HepG2 (cell line): ENCODE results near the gene MYO18A. TPM values are rescaled to one million over a fixed set of nuclear protein-coding genes. Genes with fewer than 3 reads are reported as not detected.

Experiments
- ARID4A ChIP-seq: sonication (generic); formaldehyde crosslinking; IDR thresholded peaks from 2 replicates; pipeline ENCODE4 v1.5.0; 2020; ENCODE audit warnings: mild to moderate bottlenecking, missing genetic modification reagents, borderline replicate concordance
- KLF9 ChIP-seq: IDR thresholded peaks from 2 replicates; pipeline ENCODE4 v1.6.1; 2016; ENCODE audit warnings: low read depth
- MED13 ChIP-seq: sonication (generic); formaldehyde crosslinking; IDR thresholded peaks from 2 replicates; pipeline ENCODE4 v1.5.0; 2020; ENCODE audit warnings: missing genetic modification reagents
- MTF2 ChIP-seq: sonication (generic); formaldehyde crosslinking; IDR thresholded peaks from 2 replicates; pipeline ENCODE4 v1.5.0; 2020; ENCODE audit warnings: missing genetic modification reagents, borderline replicate concordance
- MYC ChIP-seq: sonication (generic); formaldehyde crosslinking; IDR thresholded peaks from 2 replicates; pipeline ENCODE4 v1.9.0; 2021; ENCODE audit warnings: missing genetic modification reagents, borderline replicate concordance
- SRY ChIP-seq: sonication (generic); formaldehyde crosslinking; IDR thresholded peaks from 2 replicates; pipeline ENCODE4 v1.8.0; 2022; ENCODE audit warnings: mild to moderate bottlenecking, missing genetic modification reagents
- TCF7L2 ChIP-seq: IDR thresholded peaks from 2 replicates; pipeline ENCODE4 v1.6.1; 2011; ENCODE audit warnings: mild to moderate bottlenecking, low read depth, low read length, moderate library complexity
- ZNF549 ChIP-seq: sonication (generic); formaldehyde crosslinking; IDR thresholded peaks from 2 replicates; pipeline ENCODE4 v1.5.0; 2020; ENCODE audit warnings: missing genetic modification reagents
- ZNF564 ChIP-seq: sonication (generic); formaldehyde crosslinking; IDR thresholded peaks from 2 replicates; pipeline ENCODE4 v1.8.1; 2023; ENCODE audit warnings: mild to moderate bottlenecking, missing genetic modification reagents
- polyA plus RNA-seq, 8 experiments: library from polyadenylated mRNA; depleted of rRNA in 3 of 8; stranded (reverse) in 7 of 8; unstranded in 1 of 8; fragments of >200 nt; fragmentation: Illumina TruSeq in 4 of 8; extraction: Trizol in 4 of 8; gene quantifications; 2 replicates each; pipeline versions ENCODE4 v1.2.1 to v1.2.3, GENCODE V29; 2011 to 2016; ENCODE audit warnings: low read depth in 4 of 8, missing spikeins in 1 of 8, mixed read lengths in 1 of 8; ENCODE audit not compliant: insufficient read depth in 1 of 8
- total RNA-seq, 5 experiments: library from RNA; depleted of rRNA; stranded (reverse); fragments of >200 nt; fragmentation: Illumina TruSeq; extraction: Trizol; gene quantifications; 2 replicates each; pipeline ENCODE4 v1.2.3, GENCODE V29; 2016; ENCODE audit warnings: low read depth in 1 of 5
- TF ChIP-seq, protein P1 (sequence below): sonication (generic); formaldehyde crosslinking; IDR thresholded peaks from 2 replicates; pipeline ENCODE4 v1.4.0; 2020; ENCODE audit warnings: missing genetic modification reagents
- TF ChIP-seq, protein P2 (sequence below): sonication (generic); formaldehyde crosslinking; IDR thresholded peaks from 2 replicates; pipeline ENCODE4 v1.4.0; 2020; ENCODE audit warnings: missing genetic modification reagents; ENCODE audit errors: not compliant biosample characterization
- TF ChIP-seq, protein P3 (sequence below): IDR thresholded peaks from 2 replicates; pipeline ENCODE4 v1.6.1; 2016; ENCODE audit warnings: mild to moderate bottlenecking, missing biosample characterization, missing genetic modification reagents
- TF ChIP-seq, protein P4 (sequence below), 2 experiments: IDR thresholded peaks; 2 replicates each; pipeline ENCODE4 v1.6.1; 2011 to 2012; ENCODE audit warnings: low read length in 2 of 2, borderline replicate concordance in 1 of 2, low read depth in 1 of 2, mild to moderate bottlenecking in 1 of 2, moderate library complexity in 1 of 2
- TF ChIP-seq, protein P5 (sequence below): IDR thresholded peaks from 2 replicates; pipeline ENCODE4 v1.6.1; 2016; ENCODE audit warnings: low read depth, borderline replicate concordance

MYO18A gene
- total and polyA plus RNA-seq, 2 of the 13 experiments (the other 11 are each of a cell fraction or from before 2014, with no cell fraction given), result 16.8 to 24.8 TPM

DNA sequence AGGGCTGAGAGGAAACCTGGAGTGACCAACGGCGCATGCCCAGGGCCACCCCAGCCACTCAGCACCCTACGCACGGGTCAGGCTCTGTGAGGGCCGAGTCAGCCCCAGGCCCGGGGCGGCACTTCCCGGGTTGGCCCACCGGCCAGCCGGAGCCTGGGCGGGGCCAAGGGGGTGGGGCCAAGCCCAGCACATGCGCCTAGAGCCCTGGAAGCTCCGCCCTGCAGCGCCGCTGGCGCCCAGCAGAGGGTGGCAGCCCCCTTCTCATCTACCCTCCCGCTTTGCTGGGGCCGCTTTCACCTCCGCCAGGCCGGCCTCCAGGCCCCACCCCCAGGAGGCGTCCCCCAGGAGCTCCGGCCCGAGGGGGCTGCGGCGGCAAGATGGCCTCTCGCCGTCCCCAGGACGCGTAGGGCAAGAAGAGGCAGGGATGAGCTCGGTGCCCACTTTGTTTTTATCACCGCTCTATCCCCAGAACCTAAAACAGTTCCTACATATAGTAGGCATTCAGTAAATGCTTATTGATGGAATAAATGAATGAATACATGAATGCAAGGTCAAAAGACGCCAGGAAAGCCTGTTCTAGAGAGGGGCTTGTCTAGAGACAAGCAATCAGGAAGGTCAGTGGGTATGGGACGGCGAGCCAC lies 31.3 kb downstream of the MYO18A start (continued):
- TF ChIP-seq, protein P1, sequence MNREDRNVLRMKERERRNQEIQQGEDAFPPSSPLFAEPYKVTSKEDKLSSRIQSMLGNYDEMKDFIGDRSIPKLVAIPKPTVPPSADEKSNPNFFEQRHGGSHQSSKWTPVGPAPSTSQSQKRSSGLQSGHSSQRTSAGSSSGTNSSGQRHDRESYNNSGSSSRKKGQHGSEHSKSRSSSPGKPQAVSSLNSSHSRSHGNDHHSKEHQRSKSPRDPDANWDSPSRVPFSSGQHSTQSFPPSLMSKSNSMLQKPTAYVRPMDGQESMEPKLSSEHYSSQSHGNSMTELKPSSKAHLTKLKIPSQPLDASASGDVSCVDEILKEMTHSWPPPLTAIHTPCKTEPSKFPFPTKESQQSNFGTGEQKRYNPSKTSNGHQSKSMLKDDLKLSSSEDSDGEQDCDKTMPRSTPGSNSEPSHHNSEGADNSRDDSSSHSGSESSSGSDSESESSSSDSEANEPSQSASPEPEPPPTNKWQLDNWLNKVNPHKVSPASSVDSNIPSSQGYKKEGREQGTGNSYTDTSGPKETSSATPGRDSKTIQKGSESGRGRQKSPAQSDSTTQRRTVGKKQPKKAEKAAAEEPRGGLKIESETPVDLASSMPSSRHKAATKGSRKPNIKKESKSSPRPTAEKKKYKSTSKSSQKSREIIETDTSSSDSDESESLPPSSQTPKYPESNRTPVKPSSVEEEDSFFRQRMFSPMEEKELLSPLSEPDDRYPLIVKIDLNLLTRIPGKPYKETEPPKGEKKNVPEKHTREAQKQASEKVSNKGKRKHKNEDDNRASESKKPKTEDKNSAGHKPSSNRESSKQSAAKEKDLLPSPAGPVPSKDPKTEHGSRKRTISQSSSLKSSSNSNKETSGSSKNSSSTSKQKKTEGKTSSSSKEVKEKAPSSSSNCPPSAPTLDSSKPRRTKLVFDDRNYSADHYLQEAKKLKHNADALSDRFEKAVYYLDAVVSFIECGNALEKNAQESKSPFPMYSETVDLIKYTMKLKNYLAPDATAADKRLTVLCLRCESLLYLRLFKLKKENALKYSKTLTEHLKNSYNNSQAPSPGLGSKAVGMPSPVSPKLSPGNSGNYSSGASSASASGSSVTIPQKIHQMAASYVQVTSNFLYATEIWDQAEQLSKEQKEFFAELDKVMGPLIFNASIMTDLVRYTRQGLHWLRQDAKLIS, result no peak
- peak; percentile 77; the same call in 1 of the 2 replicates for TF ChIP-seq ARID4A
- TF ChIP-seq, protein P2, sequence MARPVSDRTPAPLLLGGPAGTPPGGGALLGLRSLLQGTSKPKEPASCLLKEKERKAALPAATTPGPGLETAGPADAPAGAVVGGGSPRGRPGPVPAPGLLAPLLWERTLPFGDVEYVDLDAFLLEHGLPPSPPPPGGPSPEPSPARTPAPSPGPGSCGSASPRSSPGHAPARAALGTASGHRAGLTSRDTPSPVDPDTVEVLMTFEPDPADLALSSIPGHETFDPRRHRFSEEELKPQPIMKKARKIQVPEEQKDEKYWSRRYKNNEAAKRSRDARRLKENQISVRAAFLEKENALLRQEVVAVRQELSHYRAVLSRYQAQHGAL (CRISPR knock-in tag), result peak; percentile 45
- TF ChIP-seq ZNF564 (CRISPR knock-in tag), result no peak
- TF ChIP-seq, protein P3, sequence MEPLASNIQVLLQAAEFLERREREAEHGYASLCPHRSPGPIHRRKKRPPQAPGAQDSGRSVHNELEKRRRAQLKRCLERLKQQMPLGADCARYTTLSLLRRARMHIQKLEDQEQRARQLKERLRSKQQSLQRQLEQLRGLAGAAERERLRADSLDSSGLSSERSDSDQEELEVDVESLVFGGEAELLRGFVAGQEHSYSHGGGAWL, result peak; percentile 58; the same call in 1 of the 2 replicates
- no peak for TF ChIP-seq ZNF549 (CRISPR knock-in tag)
- TF ChIP-seq SRY, result no peak
- TF ChIP-seq TCF7L2, result no peak
- TF ChIP-seq, protein P4, sequence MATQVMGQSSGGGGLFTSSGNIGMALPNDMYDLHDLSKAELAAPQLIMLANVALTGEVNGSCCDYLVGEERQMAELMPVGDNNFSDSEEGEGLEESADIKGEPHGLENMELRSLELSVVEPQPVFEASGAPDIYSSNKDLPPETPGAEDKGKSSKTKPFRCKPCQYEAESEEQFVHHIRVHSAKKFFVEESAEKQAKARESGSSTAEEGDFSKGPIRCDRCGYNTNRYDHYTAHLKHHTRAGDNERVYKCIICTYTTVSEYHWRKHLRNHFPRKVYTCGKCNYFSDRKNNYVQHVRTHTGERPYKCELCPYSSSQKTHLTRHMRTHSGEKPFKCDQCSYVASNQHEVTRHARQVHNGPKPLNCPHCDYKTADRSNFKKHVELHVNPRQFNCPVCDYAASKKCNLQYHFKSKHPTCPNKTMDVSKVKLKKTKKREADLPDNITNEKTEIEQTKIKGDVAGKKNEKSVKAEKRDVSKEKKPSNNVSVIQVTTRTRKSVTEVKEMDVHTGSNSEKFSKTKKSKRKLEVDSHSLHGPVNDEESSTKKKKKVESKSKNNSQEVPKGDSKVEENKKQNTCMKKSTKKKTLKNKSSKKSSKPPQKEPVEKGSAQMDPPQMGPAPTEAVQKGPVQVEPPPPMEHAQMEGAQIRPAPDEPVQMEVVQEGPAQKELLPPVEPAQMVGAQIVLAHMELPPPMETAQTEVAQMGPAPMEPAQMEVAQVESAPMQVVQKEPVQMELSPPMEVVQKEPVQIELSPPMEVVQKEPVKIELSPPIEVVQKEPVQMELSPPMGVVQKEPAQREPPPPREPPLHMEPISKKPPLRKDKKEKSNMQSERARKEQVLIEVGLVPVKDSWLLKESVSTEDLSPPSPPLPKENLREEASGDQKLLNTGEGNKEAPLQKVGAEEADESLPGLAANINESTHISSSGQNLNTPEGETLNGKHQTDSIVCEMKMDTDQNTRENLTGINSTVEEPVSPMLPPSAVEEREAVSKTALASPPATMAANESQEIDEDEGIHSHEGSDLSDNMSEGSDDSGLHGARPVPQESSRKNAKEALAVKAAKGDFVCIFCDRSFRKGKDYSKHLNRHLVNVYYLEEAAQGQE (IDR thresholded peaks at IDR 0.05; ENCODE audit: borderline replicate concordance in 1 of 2, low read depth in 1 of 2, low read length in 2 of 2), result no peak
- no peak; the same call in 1 of the 2 replicates for TF ChIP-seq MED13 (CRISPR knock-in tag)
- no peak for TF ChIP-seq KLF9 (CRISPR knock-in tag)
- TF ChIP-seq MTF2 (CRISPR knock-in tag), result no peak; the same call in 1 of the 2 replicates
- TF ChIP-seq, protein P5, sequence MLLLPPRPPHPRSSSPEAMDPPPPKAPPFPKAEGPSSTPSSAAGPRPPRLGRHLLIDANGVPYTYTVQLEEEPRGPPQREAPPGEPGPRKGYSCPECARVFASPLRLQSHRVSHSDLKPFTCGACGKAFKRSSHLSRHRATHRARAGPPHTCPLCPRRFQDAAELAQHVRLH (CRISPR knock-in tag), result peak; percentile 77; the same call in 1 of the 2 replicates
- TF ChIP-seq MYC (CRISPR knock-in tag), result peak; percentile 77; the same call in 1 of the 2 replicates
